HepG2 (cell line): ENCODE measurements around the gene MYADML2. TPM values are rescaled to one million over a fixed set of nuclear protein-coding genes. Genes with fewer than 3 reads are reported as not detected.

Experiments
- ARID2 ChIP-seq: sonication (generic); formaldehyde crosslinking; IDR thresholded peaks from 2 replicates; pipeline ENCODE4 v1.8.1; 2022; ENCODE audit warnings: mild to moderate bottlenecking, missing genetic modification reagents, borderline replicate concordance
- ASH2L ChIP-seq: fragments of 300-600, 200-600 bp; sonication (generic); IDR thresholded peaks from 2 replicates; pipeline ENCODE4 v1.7.0; 2017; ENCODE audit warnings: low read depth, mild to moderate bottlenecking, moderate library complexity, mixed read lengths, low read length; ENCODE audit not compliant: insufficient read length
- BRCA1 ChIP-seq: sonication (generic); formaldehyde crosslinking; IDR thresholded peaks from 2 replicates; pipeline ENCODE4 v1.4.0; 2020; ENCODE audit warnings: missing genetic modification reagents
- CHCHD3 ChIP-seq: sonication (generic); formaldehyde crosslinking; IDR thresholded peaks from 2 replicates; pipeline ENCODE4 v1.8.0; 2022; ENCODE audit warnings: mild to moderate bottlenecking, missing genetic modification reagents, moderate library complexity
- ESRRA ChIP-seq: sonication (generic); formaldehyde crosslinking; IDR thresholded peaks from 2 replicates; pipeline ENCODE4 v1.5.1; 2020; ENCODE audit warnings: mild to moderate bottlenecking, low read depth, missing genetic modification reagents
- KLF9 ChIP-seq: IDR thresholded peaks from 2 replicates; pipeline ENCODE4 v1.6.1; 2016; ENCODE audit warnings: low read depth
- MAFG ChIP-seq: sonication (generic); formaldehyde crosslinking; IDR thresholded peaks from 2 replicates; pipeline ENCODE4 v1.5.1; 2020; ENCODE audit warnings: mild to moderate bottlenecking, missing genetic modification reagents
- MEIS1 ChIP-seq: sonication (generic); formaldehyde crosslinking; IDR thresholded peaks from 2 replicates; pipeline ENCODE4 v1.9.0; 2021; ENCODE audit warnings: mild to moderate bottlenecking, missing genetic modification reagents, moderate library complexity, borderline replicate concordance
- PAX8 ChIP-seq: sonication (generic); formaldehyde crosslinking; IDR thresholded peaks from 2 replicates; pipeline ENCODE4 v1.8.0; 2022; ENCODE audit warnings: mild to moderate bottlenecking, missing genetic modification reagents, borderline replicate concordance
- PRPF4 ChIP-seq: fragments of 200-400 bp; formaldehyde crosslinking; IDR thresholded peaks from 2 replicates; pipeline ENCODE4 v1.6.1; 2016; ENCODE audit warnings: low read length, low read depth; ENCODE audit not compliant: poor library complexity, severe bottlenecking
- ZFP62 ChIP-seq: sonication (generic); formaldehyde crosslinking; IDR thresholded peaks from 2 replicates; pipeline ENCODE4 v1.4.0; 2020; ENCODE audit warnings: missing genetic modification reagents
- ZNF224 ChIP-seq: sonication (generic); formaldehyde crosslinking; IDR thresholded peaks from 2 replicates; pipeline ENCODE4 v1.5.0; 2020; ENCODE audit warnings: mild to moderate bottlenecking, missing genetic modification reagents
- ZNF232 ChIP-seq: sonication (generic); formaldehyde crosslinking; IDR thresholded peaks from 2 replicates; pipeline ENCODE4 v1.4.0; 2020; ENCODE audit warnings: missing genetic modification reagents, borderline replicate concordance
- ZNF251 ChIP-seq: sonication (generic); formaldehyde crosslinking; IDR thresholded peaks from 2 replicates; pipeline ENCODE4 v1.9.0; 2021; ENCODE audit warnings: mild to moderate bottlenecking, missing genetic modification reagents
- ZNF253 ChIP-seq: sonication (generic); formaldehyde crosslinking; IDR thresholded peaks from 2 replicates; pipeline ENCODE4 v1.8.0; 2022; ENCODE audit warnings: mild to moderate bottlenecking, missing genetic modification reagents, borderline replicate concordance
- ZNF468 ChIP-seq: sonication (generic); formaldehyde crosslinking; IDR thresholded peaks from 2 replicates; pipeline ENCODE4 v1.8.0; 2022; ENCODE audit warnings: mild to moderate bottlenecking, moderate library complexity, missing genetic modification reagents
- ZNF567 ChIP-seq: sonication (generic); formaldehyde crosslinking; IDR thresholded peaks from 2 replicates; pipeline ENCODE4 v1.8.1; 2023; ENCODE audit warnings: mild to moderate bottlenecking, missing genetic modification reagents, borderline replicate concordance
- ZNF746 ChIP-seq: sonication (generic); formaldehyde crosslinking; IDR thresholded peaks from 2 replicates; pipeline ENCODE4 v1.8.0; 2022; ENCODE audit warnings: mild to moderate bottlenecking, missing genetic modification reagents
- ZNF781 ChIP-seq: sonication (generic); formaldehyde crosslinking; IDR thresholded peaks from 2 replicates; pipeline ENCODE4 v1.5.1; 2020; ENCODE audit warnings: borderline replicate concordance, mild to moderate bottlenecking, missing genetic modification reagents; ENCODE audit errors: not compliant biosample characterization
- ZSCAN12 ChIP-seq: sonication (generic); formaldehyde crosslinking; IDR thresholded peaks from 2 replicates; pipeline ENCODE4 v1.9.0; 2021; ENCODE audit warnings: mild to moderate bottlenecking, missing genetic modification reagents
- polyA plus RNA-seq, 8 experiments: library from polyadenylated mRNA; depleted of rRNA in 3 of 8; stranded (reverse) in 7 of 8; unstranded in 1 of 8; fragments of >200 nt; fragmentation: Illumina TruSeq in 4 of 8; extraction: Trizol in 4 of 8; gene quantifications; 2 replicates each; pipeline versions ENCODE4 v1.2.1 to v1.2.3, GENCODE V29; 2011 to 2016; ENCODE audit warnings: low read depth in 4 of 8, missing spikeins in 1 of 8, mixed read lengths in 1 of 8; ENCODE audit not compliant: insufficient read depth in 1 of 8
- total RNA-seq, 5 experiments: library from RNA; depleted of rRNA; stranded (reverse); fragments of >200 nt; fragmentation: Illumina TruSeq; extraction: Trizol; gene quantifications; 2 replicates each; pipeline ENCODE4 v1.2.3, GENCODE V29; 2016; ENCODE audit warnings: low read depth in 1 of 5
- TF ChIP-seq, protein P1 (sequence below): sonication (generic); formaldehyde crosslinking; IDR thresholded peaks from 2 replicates; pipeline ENCODE4 v1.8.1; 2022; ENCODE audit warnings: low read depth, mild to moderate bottlenecking, missing genetic modification reagents
- TF ChIP-seq, protein P2 (sequence below): sonication (generic); formaldehyde crosslinking; IDR thresholded peaks from 2 replicates; pipeline ENCODE4 v1.5.0; 2020; ENCODE audit warnings: mild to moderate bottlenecking, missing genetic modification reagents, borderline replicate concordance
- TF ChIP-seq, protein P3 (sequence below): sonication (generic); formaldehyde crosslinking; IDR thresholded peaks from 2 replicates; pipeline ENCODE4 v1.8.0; 2022; ENCODE audit warnings: missing genetic modification reagents, mild to moderate bottlenecking, inconsistent platforms, borderline replicate concordance

The MYADML2 gene
- total and polyA plus RNA-seq, 2 of the 13 experiments (the other 11 are each of a cell fraction or from before 2014, with no cell fraction given) = not detected

DNA sequence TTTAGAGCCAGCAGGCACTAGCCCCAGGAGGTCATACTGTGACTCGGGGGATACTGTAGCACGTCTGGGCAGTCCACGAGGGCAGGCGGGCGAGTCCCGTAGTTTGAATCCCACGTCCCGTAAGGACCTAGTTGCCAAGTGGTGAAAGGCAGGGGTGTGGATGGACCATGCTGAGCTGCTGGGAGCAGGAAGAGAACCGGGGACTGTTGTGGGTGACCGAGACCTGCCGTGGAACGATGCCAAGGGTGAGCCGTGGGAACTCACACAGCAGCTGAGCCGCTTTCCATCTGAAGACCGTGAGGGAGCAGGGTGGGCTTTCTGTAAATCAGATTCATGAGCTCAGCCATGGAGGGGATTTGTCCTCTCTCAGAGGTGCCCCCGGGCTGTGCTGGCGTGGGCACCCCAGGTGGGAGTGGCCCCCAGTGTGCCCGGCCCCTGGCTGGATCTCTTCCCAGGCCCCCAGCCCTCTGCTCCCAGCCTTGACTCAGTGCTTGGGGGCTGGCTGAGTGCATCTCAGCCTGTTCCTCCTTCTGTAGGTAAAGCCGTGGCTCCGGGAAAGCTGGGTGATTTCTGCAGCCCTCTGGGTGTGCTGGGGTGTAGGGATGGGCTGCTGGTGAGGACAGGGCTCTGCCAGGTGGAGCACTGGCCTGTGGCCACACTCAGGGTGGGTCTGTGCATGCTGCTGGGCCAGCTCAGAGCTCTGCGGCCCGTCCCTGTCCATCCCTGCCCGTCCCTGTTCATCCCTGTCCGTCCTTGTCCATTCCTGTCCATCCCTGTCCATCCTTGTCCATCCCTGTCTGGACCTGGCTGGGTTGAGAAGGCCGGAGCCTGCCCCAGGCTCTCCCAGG lies 44.0 kb upstream of the MYADML2 start (continued):
- TF ChIP-seq PRPF4 = no peak
- no peak for TF ChIP-seq ZNF746 (CRISPR knock-in tag)
- TF ChIP-seq MEIS1 (CRISPR knock-in tag) = 0 out of 2 replicates have a peak, but pooled peaks have one; percentile 3
- no peak; the same call in 1 of the 2 replicates for TF ChIP-seq ZNF251 (CRISPR knock-in tag)
- TF ChIP-seq MAFG (CRISPR knock-in tag) = no peak
- TF ChIP-seq, protein P1, sequence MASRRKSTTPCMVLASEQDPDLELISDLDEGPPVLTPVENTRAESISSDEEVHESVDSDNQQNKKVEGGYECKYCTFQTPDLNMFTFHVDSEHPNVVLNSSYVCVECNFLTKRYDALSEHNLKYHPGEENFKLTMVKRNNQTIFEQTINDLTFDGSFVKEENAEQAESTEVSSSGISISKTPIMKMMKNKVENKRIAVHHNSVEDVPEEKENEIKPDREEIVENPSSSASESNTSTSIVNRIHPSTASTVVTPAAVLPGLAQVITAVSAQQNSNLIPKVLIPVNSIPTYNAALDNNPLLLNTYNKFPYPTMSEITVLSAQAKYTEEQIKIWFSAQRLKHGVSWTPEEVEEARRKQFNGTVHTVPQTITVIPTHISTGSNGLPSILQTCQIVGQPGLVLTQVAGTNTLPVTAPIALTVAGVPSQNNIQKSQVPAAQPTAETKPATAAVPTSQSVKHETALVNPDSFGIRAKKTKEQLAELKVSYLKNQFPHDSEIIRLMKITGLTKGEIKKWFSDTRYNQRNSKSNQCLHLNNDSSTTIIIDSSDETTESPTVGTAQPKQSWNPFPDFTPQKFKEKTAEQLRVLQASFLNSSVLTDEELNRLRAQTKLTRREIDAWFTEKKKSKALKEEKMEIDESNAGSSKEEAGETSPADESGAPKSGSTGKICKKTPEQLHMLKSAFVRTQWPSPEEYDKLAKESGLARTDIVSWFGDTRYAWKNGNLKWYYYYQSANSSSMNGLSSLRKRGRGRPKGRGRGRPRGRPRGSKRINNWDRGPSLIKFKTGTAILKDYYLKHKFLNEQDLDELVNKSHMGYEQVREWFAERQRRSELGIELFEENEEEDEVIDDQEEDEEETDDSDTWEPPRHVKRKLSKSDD (CRISPR knock-in tag) = no peak; the same call in 1 of the 2 replicates
- TF ChIP-seq PAX8 = peak; percentile 39; the same call in 1 of the 2 replicates
- TF ChIP-seq, protein P2, sequence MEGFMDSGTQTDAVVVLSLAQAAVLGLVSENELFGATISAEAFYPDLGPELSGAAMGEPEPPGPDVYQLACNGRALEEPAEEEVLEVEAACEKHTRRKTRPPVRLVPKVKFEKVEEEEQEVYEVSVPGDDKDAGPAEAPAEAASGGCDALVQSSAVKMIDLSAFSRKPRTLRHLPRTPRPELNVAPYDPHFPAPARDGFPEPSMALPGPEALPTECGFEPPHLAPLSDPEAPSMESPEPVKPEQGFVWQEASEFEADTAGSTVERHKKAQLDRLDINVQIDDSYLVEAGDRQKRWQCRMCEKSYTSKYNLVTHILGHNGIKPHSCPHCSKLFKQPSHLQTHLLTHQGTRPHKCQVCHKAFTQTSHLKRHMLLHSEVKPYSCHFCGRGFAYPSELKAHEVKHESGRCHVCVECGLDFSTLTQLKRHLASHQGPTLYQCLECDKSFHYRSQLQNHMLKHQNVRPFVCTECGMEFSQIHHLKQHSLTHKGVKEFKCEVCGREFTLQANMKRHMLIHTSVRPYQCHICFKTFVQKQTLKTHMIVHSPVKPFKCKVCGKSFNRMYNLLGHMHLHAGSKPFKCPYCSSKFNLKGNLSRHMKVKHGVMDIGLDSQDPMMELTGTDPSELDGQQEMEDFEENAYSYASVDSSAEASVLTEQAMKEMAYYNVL (CRISPR knock-in tag) = no peak
- 0 out of 2 replicates have a peak, but pooled peaks have one; percentile 3 for TF ChIP-seq ZNF232
- TF ChIP-seq ARID2 = no peak; the same call in 1 of the 2 replicates
- TF ChIP-seq ASH2L = no peak
- TF ChIP-seq ZNF253 (CRISPR knock-in tag) = no peak
- no peak for TF ChIP-seq ZFP62 (CRISPR knock-in tag)
- TF ChIP-seq ZNF781 = no peak
- peak; percentile 98 for TF ChIP-seq ZNF567 (CRISPR knock-in tag)
- no peak for TF ChIP-seq KLF9 (CRISPR knock-in tag)
- peak; percentile 19; the same call in 1 of the 2 replicates for TF ChIP-seq BRCA1
- peak; percentile 47 for TF ChIP-seq ESRRA (CRISPR knock-in tag)
- TF ChIP-seq ZSCAN12 (CRISPR knock-in tag) = no peak
- TF ChIP-seq, protein P3, sequence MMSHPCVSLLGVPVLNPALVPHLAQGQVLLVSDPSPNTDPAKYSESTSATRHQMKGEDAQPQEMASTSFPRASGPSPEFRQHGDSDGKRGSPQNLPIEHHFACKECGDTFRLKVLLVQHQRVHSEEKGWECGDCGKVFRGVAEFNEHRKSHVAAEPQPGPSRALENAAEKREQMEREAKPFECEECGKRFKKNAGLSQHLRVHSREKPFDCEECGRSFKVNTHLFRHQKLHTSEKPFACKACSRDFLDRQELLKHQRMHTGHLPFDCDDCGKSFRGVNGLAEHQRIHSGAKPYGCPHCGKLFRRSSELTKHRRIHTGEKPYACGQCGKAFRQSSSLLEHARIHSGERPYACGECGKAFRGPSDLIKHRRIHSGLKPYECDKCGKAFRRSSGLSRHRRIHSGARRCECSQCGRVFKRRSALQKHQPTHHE (CRISPR knock-in tag) = no peak
- TF ChIP-seq ZNF468 (CRISPR knock-in tag) = 0 out of 2 replicates have a peak, but pooled peaks have one; percentile 74
- TF ChIP-seq ZNF224 (CRISPR knock-in tag) = 0 out of 2 replicates have a peak, but pooled peaks have one; percentile 73
- peak; percentile 92; the same call in 1 of the 2 replicates for TF ChIP-seq CHCHD3 (CRISPR knock-in tag)
